Stimulated activated naive CD4-positive, alpha-beta T cell treated with Interleukin-2 at 50 U/mL for 16 hours (primary cell): Measurements from ENCODE around the gene DPM2.

Experiments used
- DNase-seq: peaks from one replicate; lab custom pipeline; 2025; lab: John Stamatoyannopoulos, UW

DPM2 gene

DNA sequence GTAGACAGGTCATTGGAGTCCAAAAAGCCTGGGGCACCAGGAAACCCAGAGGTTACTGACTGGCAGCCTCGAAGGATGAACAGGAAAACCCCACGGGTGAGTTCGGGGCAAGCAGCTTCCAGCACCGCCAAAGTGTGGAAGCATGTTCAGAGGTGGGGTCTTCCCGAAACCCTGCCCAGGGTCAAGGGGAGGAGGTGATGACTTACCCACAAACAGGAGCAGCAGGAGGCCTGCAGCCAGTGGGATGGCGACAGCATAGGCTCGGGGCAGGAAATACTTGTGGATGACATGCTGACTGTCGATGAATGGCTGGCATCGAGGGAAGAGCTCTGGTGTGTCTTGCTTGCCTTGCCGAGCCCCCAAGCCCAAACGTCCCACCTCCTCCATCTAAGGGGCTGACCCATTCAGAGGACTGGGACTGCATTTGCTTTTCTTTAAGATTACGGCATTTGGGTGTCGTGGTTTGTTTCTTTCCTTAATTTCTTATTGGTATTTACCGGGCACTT lies 1.3 kb downstream of the DPM2 start:
- no peak for DNase-seq

DNA sequence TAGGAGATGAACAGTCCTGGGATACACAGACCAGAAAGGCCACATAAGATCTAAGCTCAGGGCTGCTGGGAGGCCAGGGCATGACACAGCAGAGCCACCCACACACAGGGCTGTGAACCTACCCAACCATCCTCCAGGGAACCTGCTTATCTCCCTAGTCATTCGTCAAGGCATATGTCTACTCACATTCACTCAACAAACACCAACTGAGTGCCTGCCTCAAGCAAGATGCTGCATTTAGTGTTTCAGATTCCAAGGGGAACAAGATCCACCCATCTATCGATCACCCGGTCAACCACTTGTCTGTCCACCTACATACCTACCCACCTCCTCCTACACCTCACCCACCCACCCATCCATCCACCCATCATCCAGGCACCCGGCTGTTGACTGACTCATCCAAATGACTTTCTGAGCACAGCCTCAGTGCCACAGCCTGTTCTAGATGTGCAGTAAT lies 1.9 kb downstream of the DPM2 start:
- DNase-seq, result peak; percentile 31

DNA sequence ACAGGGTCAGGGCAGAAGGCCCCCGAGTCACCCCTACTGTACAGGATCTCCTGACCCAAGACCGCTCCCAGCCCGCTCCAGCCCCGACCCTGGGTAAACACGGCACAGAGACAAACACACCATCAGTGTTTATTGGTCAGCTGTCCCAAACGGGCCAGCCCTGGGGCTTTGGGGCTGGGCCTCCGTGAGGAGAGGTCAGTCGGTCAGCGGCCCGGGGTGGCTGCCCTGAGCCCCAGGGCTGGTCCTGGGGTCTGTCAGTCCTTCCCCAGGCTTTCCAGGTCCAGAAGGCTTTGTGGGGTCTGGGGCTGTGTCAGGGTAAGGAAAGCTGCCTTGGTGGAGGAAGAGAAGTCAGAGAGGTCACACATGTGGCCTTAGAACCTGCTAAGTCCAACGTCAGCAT lies 2.7 kb downstream of the DPM2 start:
- no peak for DNase-seq

DNA sequence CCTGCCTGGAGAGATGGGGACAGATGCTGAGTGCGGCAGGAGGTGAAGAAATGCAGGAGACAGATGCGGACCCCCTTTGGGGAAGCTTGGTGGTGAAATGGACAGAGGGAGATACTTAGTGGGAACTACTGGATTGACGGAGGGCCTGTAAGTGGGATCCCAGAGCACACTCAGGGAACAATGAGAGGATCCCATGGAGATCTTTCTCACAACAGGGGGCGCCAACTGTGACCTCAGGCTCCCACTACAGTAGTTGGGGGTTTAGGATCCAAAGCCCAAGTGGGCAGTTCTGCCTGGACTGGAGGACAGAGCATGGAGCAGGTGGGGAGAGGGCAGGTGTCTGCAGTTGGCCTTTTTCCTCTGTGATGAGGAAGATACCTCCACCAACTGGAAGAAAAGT lies 3.4 kb downstream of the DPM2 start:
- no peak for DNase-seq

DNA sequence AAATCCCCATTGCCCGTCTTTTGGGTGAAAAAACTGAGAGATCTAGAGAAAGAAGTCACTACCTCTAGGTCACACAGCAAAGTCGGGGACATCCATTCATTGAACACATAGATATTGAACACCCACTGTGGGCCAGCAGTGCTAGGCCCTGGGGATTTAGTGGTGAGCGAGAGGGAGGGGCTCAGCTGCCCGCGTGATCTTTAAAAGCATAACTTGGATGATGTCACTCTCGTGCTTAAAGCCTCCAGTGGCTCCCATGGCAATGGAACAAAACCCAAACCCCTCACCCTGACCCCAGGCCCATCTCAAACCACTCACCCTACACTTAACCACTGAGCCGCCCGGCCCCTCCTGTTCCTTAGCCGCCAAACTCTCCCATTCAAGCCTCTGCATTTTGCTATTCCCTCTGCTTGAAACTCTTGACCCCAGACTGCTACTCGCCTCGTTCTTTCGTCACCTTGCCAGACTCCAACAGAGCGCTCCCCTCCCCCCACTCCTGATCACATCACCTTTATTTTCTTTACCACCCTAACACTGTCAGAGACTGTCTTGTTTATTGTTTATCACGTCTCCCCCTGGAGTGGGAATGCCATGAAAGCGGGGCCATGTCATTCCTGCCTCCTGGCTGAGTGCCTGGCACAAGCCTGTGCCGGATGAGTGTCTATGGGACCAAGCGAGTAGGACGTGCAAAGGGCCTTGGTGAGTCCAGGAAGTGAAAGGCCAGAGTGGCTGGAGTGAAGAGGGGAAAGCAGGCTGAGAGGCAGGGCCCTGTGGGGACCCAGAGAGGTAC lies 6.4 kb downstream of the DPM2 start:
- no peak for DNase-seq

DNA sequence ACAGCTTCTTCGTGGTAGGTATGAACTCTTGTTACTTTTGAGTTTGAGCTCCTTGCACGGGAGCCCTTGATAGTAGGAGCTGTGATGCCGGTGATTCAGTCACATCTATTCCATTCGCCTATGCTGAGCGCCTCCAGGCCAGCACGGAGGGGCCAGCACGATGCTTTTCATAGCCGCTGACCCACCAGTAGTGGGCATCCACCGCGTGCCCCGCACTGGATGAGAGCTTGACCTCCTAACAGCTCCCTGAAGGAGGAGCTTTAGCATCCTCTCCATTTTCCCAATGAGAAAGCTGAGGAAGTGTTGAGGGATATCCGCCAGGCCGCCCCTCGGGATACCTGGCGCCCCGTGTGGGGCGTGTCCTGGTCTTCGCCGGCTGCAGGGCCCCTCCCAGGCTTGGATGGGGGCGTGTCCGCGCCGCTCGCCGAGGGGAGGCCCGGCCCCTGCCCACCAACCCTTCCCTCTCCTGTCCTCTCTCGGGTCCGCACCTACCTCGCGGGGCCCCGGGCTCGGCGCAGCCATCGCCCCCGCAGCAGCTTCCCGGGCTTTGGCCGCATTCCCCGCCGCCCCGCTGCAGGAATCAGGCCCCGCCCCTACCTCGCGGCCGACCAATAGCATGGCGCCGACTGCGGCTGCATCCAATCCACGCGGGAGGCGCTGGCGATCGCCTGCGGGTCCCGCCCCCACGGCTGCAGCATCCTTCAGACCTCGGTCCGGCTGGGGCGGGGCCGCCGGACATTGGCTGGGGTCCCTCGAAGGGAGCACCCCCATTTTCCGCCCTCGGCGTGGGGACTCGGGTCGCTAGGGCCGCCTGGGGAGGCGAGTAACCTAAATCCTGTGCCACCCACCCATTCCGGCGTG lies 7.2 kb downstream of the DPM2 start, which contains the start of gene PIP5KL1:
PIP5KL1 (minus strand) TSS at position 547 of the 861 bp plus-strand sequence; CDS start at position 522, 25 bp downstream.
- DNase-seq, result peak; percentile 66

DNA sequence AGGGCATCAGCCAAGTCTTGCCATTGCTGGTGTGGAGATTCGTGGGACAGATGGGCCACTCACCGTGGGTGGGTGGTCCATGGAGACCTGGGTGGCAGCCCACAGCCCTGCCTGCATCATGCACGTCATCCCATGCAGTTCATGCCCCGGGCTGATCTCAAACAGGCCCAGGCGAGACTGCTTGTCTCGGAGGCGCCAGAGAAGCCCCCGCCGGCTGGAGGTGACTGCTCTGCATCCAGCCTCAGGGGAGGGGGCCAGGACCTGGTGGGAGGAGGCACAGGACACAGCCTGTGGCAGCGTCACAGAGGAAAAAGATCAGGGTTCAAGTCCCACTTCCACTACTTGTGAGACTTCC lies 8.1 kb downstream of the DPM2 start:
- no peak for DNase-seq

DNA sequence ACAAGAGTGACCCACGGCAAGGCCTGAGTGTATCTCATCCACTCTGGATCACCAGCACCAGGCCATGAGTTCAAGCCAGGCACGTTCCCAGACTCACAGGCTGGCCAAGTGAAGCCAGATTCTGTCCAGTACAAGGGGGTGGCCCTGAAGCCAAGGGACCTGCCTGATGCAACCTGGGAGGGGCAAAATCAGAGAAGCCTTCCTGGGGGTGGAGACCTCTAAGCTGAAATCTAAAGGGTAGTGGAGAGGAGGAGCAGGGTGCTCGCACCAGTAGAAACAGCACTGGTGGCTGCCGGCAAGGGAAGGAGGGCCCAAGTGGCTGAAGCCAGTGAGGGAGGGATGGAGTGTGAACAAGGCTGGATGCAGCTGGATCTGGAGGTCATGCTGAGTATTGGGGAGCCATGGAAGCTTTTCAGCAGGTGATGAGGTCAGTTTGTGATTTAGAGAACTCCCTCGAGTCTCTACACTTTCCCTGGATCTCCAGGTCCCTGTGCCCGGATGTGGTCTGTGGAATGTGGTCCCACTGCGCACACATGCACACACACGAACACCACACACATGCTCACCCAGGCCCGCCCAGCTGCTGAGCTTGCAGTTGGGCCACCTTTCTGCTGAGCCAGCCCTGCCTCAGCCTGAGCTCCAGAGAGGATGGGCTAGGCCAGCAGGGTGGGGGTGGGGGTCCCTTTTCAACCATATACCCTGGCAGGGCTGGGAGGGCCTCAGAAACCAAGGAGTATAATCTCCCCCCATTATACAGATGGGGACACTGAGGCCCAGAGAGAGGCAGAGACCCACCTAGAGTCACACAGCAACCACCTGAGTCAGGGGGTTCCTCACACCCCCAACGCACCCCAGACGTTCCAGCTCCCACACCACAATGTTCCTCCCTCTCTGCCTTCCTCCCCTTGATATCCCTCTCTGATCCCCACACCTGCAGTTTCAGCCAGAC lies 8.7 kb downstream of the DPM2 start:
- DNase-seq, result no peak

DNA sequence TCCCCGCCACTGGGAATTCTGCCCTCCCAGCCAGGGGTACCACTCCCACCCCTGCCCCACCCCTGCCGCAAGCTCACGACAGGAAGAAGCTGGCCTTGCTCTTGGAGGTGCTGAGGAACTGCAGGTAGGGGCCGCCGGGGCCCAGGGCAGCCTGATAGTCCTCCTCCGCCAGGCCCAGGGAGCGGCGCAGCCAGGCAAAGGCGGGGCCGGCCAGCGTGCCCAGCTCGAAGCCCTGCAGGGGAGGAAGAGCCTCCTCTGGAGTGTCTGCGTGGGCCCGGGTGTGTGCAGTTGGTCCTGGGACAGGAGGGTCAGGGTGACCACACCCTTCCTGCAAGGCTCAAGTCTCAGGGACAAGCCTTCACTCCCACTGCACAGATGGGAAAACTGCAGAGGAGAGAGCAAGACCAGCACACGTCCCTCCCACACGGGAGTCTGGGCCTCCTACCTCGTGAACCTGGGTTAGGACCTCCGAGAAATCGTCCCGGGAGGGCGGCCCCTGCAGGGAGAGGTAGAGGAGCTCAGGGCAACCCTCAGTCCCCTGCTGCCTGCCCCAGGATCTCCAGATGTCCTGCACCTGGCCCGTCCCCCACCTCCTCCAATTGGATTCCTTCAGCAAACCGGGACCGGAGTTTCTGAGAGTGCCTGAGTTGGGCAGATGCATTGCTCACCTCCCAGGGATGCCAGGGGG lies 9.5 kb downstream of the DPM2 start:
- DNase-seq, result no peak

DNA sequence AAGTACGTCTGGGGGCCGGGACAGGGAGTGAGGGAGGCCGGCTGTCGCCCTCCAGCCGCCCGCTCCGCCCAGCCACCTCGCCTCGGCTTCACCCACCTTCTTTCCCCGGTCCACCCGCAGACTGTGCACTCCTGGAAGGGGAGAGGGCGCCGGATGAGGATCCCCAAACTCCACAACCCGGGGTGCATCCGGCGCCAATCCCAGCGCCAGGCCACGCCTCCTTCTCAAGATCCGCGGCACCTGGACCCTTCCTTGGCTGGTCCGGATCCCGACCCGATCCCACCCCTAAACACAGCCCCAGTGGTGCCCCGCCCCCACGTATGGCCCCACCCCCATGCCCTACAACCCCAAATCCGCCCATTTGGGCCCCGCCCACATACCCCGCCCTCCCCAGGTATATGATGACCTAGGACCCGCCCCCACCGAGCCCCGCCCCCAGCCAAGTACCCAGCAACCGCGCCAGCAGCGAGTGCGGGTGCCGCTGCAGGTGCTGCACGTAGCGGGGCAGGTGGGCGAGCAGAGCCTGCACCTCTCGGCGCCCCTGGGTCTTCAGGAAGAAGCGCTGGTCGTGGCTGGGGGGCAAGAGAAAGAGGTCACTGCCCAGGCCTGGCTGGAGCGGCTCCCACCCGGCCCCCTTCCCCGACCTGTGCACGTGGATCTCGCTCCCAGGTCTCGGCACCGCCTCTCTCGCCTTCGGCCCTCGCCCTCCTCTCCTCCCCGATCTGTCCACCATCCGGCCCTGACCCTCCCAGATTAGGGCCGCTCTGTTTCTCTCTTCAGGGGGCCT lies 10.3 kb downstream of the DPM2 start:
- peak; percentile 81 for DNase-seq

DNA sequence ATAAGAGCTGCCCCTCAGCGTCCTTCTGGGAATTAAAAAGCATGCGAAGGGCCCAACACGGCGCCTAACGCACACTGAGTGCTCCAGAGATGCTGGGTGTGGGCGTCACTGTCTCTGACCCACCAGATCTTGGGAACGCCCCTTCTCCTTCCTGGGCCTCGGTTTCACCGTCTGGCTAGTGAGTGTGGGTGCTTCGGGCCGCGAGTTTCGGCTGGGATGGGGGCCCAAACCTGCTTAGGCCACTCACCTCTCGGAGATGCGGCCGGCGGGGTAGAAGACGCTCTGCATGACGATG lies 10.8 kb downstream of the DPM2 start:
- peak; percentile 24 for DNase-seq

DNA sequence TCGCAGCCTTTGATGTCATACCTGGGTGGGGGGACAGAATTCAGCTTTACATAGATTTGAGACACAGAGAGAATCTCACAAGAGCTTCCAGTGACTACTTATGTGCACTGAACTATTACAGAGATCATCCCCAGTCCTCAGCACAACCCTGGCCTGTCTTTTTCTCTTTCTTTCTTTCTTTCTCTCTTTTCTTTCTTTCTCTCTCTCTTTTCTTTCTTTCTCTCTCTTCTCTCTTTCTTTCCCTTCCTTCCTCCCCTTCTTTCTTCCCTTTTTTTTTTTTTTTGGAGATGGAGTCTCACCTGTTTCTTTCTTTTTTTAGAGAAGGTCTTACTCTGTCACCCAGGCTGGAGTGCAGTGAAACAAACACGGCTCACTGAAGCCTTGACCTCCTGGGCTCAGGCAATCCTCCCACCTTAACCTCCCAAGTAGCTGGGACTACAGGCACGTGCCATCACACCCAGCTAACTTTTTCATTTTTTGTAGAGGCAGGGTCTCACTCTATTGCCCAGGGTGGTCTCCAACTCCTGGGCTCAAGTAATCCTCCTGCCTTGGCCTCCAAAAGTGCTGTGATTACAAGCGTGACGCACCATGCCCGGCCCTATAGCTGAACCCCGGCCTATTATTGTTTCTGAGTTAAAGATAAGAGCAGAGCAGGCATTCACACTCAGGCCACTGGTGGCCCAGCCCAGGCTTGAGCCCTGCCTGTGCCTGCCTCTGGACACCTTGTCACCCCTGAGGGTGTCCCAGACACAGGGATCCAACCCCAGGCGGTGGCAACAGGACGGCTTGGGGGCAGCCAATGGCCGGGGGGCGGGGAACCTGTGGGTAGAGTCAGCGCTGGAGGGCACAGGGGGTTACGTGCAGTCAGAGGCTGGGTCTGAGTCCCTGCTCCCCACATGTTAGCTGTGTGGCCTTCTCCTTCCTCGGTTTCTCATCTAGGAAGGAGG lies 11.4 kb downstream of the DPM2 start:
- no peak for DNase-seq

DNA sequence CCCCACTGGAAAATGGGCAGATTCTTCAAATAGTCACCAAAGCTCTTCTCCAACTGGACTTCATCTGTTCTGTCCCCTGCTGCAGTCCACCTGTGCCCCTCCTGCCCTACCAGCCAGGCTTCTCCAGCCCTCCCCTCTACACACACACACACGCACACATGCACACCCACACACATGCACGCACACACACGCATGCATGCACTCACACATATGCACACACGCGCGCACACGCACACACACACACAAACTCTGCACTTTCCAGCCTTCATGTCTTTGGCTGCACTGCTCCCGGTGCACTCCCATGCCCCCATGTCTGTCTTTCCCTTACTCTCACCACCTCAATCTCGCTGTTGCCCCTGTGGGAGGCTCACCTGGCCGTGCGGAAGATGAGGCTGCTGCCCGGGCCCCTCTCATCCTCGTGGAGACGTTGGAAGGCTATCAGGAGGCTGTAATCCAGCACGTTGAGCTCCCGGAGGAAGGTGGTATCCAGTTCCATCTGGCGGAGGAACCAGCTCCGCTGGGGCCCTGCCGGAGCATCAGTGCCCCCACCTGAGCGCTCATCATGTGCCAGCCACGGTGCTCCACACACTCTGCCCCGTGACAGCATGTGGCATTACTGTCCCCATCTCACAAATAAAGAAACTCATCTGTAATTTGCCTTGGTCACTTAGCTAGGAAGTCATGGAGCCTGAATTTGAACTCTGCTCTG lies 12.8 kb downstream of the DPM2 start:
- DNase-seq, result no peak

DNA sequence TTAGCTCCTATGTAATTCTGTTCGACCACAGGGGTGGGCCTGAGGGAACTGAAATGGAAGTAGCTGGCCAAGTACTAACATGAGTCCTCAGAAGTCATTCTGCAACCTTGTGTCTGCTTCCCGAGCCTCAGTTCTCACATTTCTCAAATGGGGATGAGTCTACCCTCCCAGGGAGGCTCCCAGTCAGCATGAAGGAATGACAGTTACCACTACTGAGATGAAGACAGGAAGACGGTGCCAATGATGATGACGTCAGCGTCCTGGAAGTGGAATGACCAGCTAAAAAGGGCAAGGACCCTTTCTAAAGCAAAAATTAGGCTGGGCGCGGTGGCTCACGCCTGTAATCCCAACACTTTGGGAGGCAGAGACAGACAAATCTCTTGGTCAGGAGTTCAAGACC lies 13.9 kb downstream of the DPM2 start:
- no peak for DNase-seq

DNA sequence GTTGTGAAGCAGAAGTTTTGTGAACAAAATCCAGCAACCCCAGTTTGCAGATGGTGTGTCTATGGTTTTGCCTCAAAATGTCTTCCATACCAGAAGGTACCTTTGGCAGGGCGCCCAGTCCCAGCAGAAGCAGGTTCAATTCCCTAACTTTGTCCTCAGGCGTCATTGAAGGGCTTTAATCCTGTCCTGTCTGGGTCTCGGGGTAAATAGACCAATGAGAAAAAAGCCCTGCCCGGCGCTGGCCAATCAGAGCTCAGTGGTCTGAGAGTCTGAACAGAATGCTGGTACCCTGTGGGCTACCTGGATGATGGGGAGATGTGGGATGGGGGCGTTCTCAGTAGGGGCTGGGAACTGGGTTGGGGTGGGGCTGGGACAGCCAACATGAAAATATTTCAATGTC lies 14.6 kb downstream of the DPM2 start:
- DNase-seq, result no peak

DNA sequence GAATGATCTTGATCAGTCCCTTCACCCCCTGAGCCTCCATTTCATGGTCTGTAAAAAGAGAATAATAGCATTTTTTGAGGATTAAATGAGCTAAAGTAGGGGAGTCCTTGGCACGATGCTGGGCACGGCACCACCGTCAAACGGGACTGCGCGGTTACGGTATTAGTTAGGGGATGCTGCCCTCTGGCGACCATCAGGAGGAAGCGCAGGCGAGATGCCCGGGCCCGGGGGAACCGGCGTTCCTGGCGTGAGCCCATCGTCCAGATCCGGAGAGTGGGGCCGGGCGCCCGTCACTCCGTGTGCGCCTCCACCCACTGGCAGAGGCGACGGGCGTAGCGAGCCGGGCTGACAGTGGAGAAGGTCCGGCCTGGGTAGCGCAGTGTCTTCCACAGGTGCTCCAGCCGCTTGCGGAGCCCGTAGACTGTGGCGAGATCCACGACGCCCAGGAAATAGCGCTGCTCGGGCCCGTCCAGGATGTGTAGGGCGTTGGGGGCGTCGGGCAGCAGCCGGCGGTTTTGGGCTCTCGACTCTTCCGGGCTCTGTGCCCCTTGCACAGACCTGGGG lies 16.0 kb downstream of the DPM2 start:
- DNase-seq, result peak; percentile 62

DNA sequence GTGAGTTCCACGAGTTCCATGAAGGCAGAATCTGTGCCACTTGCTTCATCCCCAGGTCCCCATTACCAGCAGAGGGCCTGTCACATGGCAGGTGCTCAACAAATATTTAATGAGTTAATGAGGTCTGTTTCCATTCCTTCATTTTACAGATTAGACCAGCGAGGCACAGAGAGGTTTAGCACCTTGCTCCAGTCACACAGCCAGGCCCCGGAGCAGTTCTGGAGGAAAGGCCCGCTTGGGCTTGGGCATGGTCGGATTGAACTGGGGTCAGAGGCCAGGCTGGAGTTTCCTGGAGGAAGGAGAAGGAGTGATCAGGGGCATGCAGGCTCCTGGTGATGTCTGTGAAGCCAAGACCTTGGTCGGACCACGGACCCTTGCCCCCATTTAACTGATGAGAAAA lies 16.9 kb downstream of the DPM2 start:
- DNase-seq, result no peak

DNA sequence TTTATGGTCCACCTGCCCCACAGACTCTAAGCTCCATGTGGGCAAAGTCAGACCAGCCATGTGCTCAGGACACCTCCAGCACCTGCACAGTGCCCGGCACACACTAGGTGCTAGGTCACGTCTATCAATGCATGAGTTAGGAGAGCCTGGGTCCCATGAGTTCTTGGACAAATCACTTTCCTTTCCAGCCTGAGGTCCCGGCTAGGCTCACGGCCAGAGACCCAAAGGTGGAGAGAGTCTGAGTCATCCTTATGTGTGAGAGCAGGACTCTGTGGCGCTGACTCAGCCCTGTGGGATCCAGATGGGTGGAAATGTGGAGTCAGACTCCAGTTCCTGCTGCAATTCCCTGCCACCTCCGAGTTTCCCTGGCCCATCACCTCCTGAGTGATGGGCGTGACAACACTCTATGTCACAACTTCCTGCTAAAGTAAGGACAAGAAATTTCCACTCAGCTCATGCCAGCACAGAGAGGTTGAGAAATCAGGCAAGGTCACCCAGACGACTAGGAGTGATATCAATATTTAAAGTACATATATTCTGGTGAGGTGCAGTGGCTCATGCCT lies 18.3 kb downstream of the DPM2 start:
- DNase-seq, result peak; percentile 34
